ENCODE data around the gene AGTPBP1. TPM values are rescaled to one million over a fixed set of nuclear protein-coding genes. Genes with fewer than 3 reads are reported as not detected.

AGTPBP1 gene
- total and polyA plus RNA-seq, 2 experiments from 2014 or later: 31.4 to 58.0 TPM

DNA sequence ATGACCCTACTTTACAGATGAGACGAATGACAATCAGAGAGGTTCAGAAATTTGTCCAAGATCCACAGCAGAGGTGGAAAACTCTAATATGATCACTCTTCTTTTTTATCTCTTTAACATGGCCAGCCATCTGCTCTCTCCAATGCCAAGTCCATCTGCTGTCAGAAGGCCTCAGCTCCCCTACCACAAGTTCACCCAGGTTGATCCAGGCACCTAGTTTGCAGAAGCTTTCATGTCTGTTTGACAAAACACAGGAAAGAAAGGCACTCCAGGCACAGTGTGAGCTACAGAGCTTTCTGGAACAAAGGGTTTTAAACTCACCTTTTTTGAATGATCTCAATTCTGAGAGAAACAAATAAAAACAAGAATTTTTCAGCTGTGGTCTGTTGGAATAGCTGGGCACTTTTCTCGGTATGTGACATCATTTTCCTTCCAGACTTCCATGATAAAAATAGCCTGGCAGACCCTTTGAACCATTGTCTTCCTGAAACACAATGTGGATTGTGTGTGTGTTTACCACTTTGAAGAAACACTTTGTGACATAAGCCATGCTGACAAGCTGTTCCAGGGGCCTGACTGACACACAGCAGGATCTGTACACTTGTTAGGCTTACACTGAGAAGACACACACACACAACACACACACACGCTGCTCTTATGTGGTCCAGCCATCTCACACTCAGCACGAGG is 214.3 kb downstream of the AGTPBP1 start:
- no peaks in the 10 kb centered on the region for H3K9me3 Mint-ChIP-seq
- no peaks in the 10 kb centered on the region for H3K36me3 Mint-ChIP-seq (ENCODE audit: low read depth)
- Histone ChIP-seq H3K4me3 (no peak overlapping the region), H3K36me3 (ENCODE audit: insufficient read depth) (no peaks in the 10 kb centered on the region), H3F3A (replicated peaks; ENCODE audit: low read depth) (no peaks in the 10 kb centered on the region), H4K20me1 (replicated peaks; ENCODE audit: insufficient read depth) (no peaks in the 10 kb centered on the region), H3K9me2 (ENCODE audit: insufficient read depth) (peaks cover 3% of the 10 kb centered on the region; the same call in 1 of the 2 replicates), H3K79me2 (replicated peaks; ENCODE audit: insufficient read depth) (no peaks in the 10 kb centered on the region), H2AFZ (no peak overlapping the region), H3K4me1 (ENCODE audit: insufficient read depth) (no peaks in the 10 kb centered on the region), H3K27ac (ENCODE audit: low read depth) (no peak overlapping the region), H3K27me3 (ENCODE audit: insufficient read depth) (peaks cover 21% of the 10 kb centered on the region), H3K4me2 (no peak overlapping the region)
- peaks cover 20% of the 10 kb centered on the region for H3K27me3 Mint-ChIP-seq (ENCODE audit: insufficient read depth, low read depth, poor library complexity)
- DNase-seq (ENCODE audit: low spot score) (no peak), ATAC-seq (no peak)
- TF ChIP-seq JUNB (IDR thresholded peaks at IDR 0.05; ENCODE audit: unreplicated experiment): no peak
- TF ChIP-seq ETS1 (IDR thresholded peaks at IDR 0.05): no peak
- TF ChIP-seq ZNF331 (CRISPR knock-in tag; IDR thresholded peaks at IDR 0.05; ENCODE audit: low read depth): no peak
- no peak for TF ChIP-seq ZNF114 (CRISPR knock-in tag; IDR thresholded peaks at IDR 0.05)
- TF ChIP-seq EZH2 (IDR thresholded peaks at IDR 0.05; ENCODE audit: low read depth, unreplicated experiment): no peak
- no peak for TF ChIP-seq EZH2phosphoT487 (IDR thresholded peaks at IDR 0.05; ENCODE audit: unreplicated experiment)
- TF ChIP-seq POLR2AphosphoS5 (IDR thresholded peaks at IDR 0.05; ENCODE audit: low read depth): no peak
- TF ChIP-seq, protein P1, sequence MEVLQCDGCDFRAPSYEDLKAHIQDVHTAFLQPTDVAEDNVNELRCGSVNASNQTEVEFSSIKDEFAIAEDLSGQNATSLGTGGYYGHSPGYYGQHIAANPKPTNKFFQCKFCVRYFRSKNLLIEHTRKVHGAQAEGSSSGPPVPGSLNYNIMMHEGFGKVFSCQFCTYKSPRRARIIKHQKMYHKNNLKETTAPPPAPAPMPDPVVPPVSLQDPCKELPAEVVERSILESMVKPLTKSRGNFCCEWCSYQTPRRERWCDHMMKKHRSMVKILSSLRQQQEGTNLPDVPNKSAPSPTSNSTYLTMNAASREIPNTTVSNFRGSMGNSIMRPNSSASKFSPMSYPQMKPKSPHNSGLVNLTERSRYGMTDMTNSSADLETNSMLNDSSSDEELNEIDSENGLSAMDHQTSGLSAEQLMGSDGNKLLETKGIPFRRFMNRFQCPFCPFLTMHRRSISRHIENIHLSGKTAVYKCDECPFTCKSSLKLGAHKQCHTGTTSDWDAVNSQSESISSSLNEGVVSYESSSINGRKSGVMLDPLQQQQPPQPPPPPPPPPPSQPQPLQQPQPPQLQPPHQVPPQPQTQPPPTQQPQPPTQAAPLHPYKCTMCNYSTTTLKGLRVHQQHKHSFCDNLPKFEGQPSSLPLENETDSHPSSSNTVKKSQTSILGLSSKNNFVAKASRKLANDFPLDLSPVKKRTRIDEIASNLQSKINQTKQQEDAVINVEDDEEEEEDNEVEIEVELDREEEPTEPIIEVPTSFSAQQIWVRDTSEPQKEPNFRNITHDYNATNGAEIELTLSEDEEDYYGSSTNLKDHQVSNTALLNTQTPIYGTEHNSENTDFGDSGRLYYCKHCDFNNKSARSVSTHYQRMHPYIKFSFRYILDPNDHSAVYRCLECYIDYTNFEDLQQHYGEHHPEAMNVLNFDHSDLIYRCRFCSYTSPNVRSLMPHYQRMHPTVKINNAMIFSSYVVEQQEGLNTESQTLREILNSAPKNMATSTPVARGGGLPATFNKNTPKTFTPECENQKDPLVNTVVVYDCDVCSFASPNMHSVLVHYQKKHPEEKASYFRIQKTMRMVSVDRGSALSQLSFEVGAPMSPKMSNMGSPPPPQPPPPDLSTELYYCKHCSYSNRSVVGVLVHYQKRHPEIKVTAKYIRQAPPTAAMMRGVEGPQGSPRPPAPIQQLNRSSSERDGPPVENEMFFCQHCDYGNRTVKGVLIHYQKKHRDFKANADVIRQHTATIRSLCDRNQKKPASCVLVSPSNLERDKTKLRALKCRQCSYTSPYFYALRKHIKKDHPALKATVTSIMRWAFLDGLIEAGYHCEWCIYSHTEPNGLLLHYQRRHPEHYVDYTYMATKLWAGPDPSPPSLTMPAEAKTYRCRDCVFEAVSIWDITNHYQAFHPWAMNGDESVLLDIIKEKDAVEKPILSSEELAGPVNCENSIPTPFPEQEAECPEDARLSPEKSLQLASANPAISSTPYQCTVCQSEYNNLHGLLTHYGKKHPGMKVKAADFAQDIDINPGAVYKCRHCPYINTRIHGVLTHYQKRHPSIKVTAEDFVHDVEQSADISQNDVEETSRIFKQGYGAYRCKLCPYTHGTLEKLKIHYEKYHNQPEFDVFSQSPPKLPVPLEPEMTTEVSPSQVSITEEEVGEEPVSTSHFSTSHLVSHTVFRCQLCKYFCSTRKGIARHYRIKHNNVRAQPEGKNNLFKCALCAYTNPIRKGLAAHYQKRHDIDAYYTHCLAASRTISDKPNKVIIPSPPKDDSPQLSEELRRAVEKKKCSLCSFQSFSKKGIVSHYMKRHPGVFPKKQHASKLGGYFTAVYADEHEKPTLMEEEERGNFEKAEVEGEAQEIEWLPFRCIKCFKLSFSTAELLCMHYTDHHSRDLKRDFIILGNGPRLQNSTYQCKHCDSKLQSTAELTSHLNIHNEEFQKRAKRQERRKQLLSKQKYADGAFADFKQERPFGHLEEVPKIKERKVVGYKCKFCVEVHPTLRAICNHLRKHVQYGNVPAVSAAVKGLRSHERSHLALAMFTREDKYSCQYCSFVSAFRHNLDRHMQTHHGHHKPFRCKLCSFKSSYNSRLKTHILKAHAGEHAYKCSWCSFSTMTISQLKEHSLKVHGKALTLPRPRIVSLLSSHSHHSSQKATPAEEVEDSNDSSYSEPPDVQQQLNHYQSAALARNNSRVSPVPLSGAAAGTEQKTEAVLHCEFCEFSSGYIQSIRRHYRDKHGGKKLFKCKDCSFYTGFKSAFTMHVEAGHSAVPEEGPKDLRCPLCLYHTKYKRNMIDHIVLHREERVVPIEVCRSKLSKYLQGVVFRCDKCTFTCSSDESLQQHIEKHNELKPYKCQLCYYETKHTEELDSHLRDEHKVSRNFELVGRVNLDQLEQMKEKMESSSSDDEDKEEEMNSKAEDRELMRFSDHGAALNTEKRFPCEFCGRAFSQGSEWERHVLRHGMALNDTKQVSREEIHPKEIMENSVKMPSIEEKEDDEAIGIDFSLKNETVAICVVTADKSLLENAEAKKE (CRISPR knock-in tag; IDR thresholded peaks at IDR 0.05): no peak
- TF ChIP-seq CREB1 (CRISPR knock-in tag; IDR thresholded peaks at IDR 0.05; ENCODE audit: low read depth): no peak
- TF ChIP-seq, protein P2, sequence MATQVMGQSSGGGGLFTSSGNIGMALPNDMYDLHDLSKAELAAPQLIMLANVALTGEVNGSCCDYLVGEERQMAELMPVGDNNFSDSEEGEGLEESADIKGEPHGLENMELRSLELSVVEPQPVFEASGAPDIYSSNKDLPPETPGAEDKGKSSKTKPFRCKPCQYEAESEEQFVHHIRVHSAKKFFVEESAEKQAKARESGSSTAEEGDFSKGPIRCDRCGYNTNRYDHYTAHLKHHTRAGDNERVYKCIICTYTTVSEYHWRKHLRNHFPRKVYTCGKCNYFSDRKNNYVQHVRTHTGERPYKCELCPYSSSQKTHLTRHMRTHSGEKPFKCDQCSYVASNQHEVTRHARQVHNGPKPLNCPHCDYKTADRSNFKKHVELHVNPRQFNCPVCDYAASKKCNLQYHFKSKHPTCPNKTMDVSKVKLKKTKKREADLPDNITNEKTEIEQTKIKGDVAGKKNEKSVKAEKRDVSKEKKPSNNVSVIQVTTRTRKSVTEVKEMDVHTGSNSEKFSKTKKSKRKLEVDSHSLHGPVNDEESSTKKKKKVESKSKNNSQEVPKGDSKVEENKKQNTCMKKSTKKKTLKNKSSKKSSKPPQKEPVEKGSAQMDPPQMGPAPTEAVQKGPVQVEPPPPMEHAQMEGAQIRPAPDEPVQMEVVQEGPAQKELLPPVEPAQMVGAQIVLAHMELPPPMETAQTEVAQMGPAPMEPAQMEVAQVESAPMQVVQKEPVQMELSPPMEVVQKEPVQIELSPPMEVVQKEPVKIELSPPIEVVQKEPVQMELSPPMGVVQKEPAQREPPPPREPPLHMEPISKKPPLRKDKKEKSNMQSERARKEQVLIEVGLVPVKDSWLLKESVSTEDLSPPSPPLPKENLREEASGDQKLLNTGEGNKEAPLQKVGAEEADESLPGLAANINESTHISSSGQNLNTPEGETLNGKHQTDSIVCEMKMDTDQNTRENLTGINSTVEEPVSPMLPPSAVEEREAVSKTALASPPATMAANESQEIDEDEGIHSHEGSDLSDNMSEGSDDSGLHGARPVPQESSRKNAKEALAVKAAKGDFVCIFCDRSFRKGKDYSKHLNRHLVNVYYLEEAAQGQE (IDR thresholded peaks at IDR 0.05; ENCODE audit: unreplicated experiment): no peak
- TF ChIP-seq CTCF (conservative IDR thresholded peaks at IDR 0.05; ENCODE audit: low read depth in 2 of 2): no peak
- TF ChIP-seq NANOG (IDR thresholded peaks at IDR 0.05; ENCODE audit: borderline replicate concordance): no peak
- no peak for TF ChIP-seq STAT1 (IDR thresholded peaks at IDR 0.05; ENCODE audit: unreplicated experiment)
- no peak overlapping the region for H3K27ac Mint-ChIP-seq
- no peak overlapping the region for H3K4me3 Mint-ChIP-seq
- peaks cover under 1% of the 10 kb centered on the region; the same call in 2 of the 3 replicates for H3K4me1 Mint-ChIP-seq
